PFSK-1 (cell line): ENCODE results near the gene ZMYND15.

Experiments
- FOXP2 ChIP-seq: optimal IDR thresholded peaks from 2 replicates; pipeline ENCODE3; 2011; ENCODE audit warnings: borderline replicate concordance, control low read depth, inconsistent platforms; ENCODE audit not compliant: insufficient read depth; ENCODE audit errors: extremely low read length, extremely low read depth
- POLR2AphosphoS5 ChIP-seq: IDR thresholded peaks from 2 replicates; pipeline ENCODE4 v1.6.1; 2012; ENCODE audit warnings: low read depth, mild to moderate bottlenecking, control low read depth, low read length, moderate library complexity
- REST ChIP-seq, 2 experiments: IDR thresholded peaks; 2 replicates each; pipeline versions ENCODE4 v1.6.1 to v1.8.0; 2011 to 2012; ENCODE audit warnings: low read depth in 2 of 2, low read length in 2 of 2, control low read depth in 1 of 2, inconsistent platforms in 1 of 2, mild to moderate bottlenecking in 1 of 2, moderate library complexity in 1 of 2; ENCODE audit not compliant: insufficient read depth in 1 of 2
- SIN3A ChIP-seq: IDR thresholded peaks from 2 replicates; pipeline ENCODE4 v1.6.1; 2012; ENCODE audit warnings: mild to moderate bottlenecking, low read length, moderate library complexity, borderline replicate concordance; ENCODE audit not compliant: insufficient read depth
- TAF1 ChIP-seq: IDR thresholded peaks from 2 replicates; pipeline ENCODE4 v1.6.1; 2012; ENCODE audit warnings: low read length, control low read depth, borderline replicate concordance; ENCODE audit not compliant: insufficient read depth

ZMYND15 gene

GRCh38 chr17:4696437-4696805 lies 43.2 kb upstream of the ZMYND15 start:
- TF ChIP-seq REST (IDR thresholded peaks at IDR 0.05; ENCODE audit: insufficient read depth in 1 of 2, low read depth in 2 of 2, low read length in 2 of 2) (no peak), SIN3A (no peak), FOXP2 (no peak), POLR2AphosphoS5 (no peak), TAF1 (no peak)

- TF ChIP-seq POLR2AphosphoS5 (no peak), TAF1 (no peak), REST (IDR thresholded peaks at IDR 0.05; ENCODE audit: insufficient read depth in 1 of 2, low read depth in 2 of 2, low read length in 2 of 2) (no peak), FOXP2 (no peak), SIN3A (no peak)
These were observed 38.5 kb upstream of the ZMYND15 start for GRCh38 chr17:4701116-4701515.

GRCh38 chr17:4703330-4703691 lies 36.3 kb upstream of the ZMYND15 start:
- TF ChIP-seq SIN3A (no peak), POLR2AphosphoS5 (no peak), REST (IDR thresholded peaks at IDR 0.05; ENCODE audit: insufficient read depth in 1 of 2, low read depth in 2 of 2, low read length in 2 of 2) (no peak), FOXP2 (no peak), TAF1 (no peak)

- no peak for TF ChIP-seq REST (IDR thresholded peaks at IDR 0.05; ENCODE audit: insufficient read depth in 1 of 2, low read depth in 2 of 2, low read length in 2 of 2)
- TF ChIP-seq TAF1 = no peak
- no peak for TF ChIP-seq SIN3A
- no peak for TF ChIP-seq FOXP2
- no peak for TF ChIP-seq POLR2AphosphoS5
These were observed 34.6 kb upstream of the ZMYND15 start for GRCh38 chr17:4704991-4705390.

- TF ChIP-seq TAF1 (no peak), REST (IDR thresholded peaks at IDR 0.05; ENCODE audit: insufficient read depth in 1 of 2, low read depth in 2 of 2, low read length in 2 of 2) (no peak), SIN3A (no peak)
These were observed 33.5 kb upstream of the ZMYND15 start for GRCh38 chr17:4706121-4706520.
